ENCODE data around the gene GTF2E1.
"Not testable (repeated sequence)": the region's sequence is repeated elsewhere in the genome, so short reads cannot be mapped to it uniquely, and the experiment has no call there.

GTF2E1 gene

DNA sequence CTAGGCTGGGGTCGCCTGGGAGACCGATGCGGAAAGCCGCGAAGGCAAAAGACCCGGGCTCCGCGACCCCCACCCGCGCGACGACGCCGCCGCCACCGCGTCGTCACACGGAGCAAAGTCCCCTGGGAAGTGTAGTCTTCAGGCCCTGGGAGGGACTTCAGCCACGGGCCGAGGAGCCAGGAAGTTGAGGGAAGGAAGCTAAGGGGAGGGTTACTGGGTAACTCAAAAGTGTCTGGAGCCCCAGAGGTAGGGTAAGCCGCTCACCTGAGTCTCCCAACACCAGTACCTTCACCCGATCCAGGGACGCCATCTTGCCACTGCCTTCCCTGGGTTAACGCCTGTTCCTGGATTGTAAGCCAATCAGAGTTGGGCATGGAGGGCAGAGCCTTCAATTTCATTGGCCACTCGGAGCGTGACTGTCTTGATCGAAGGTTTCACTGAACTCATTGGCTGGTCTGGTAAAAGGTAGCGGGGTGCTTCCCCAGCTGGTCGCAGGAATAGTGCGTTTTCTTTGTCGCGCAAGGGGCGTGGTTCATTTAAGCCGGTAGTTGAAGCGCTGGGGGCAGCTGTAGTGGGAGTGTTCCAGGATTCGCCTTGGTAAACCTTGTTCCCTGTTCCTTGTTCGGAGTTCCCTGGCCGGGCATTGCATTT, at the start of gene GTF2E1, which contains the start of gene RABL3:
TSS of gene GTF2E1 (plus strand) at position 547 of the 651 bp plus-strand sequence. CDS start 7,809 bp downstream, outside the sequence.
TSS of gene RABL3 (minus strand) at position 319 of the 651 bp plus-strand sequence. CDS start at position 310, 9 bp downstream.
- intact Hi-C loops (cut with DNase I), result loop anchor here (1.0 kb wide), 1 partner anchor 146 kb away; the partner anchor contains the start of gene NDUFB4

DNA sequence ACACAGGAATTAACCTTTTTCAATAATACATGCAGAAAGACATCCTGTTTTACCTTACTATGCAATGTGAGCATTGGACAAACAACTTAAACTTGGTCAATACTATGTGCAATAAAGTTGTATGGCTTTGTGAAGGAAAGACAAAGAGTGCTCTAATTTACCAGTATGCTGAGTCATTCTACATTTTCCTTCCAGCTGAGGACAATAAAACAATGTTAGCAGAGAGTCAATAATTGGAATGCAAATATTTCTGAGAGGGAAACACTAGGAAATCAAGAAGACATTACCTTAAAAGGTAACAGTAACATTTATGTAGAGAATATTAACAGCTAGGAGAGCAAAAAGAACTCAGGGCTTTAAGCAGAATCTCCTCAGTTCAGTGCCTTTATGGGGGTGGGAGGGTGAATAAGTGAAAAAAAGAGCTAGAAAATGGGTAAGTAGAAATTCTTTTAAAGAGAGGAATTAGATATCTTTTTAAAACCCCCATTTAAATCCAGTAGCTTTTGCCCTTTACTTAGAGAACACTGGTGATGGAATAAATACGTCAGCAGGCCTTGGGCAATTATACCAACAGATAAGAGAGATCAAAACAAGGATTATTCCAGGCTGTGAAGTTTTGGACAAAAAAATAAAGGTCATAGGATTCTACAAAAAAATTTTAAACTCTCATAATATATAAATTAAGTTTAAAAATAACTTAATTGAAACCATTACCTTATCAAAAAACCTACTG, 48.9 kb upstream of the GTF2E1 start:
- no peak for DNase-seq
- intact Hi-C loops (cut with DNase I), result no loop called here

More for the DNA sequence above, at the start of gene GTF2E1, which contains the start of gene RABL3:
- DNase-seq, result peak; percentile 94 to 100 (median 98)

DNA sequence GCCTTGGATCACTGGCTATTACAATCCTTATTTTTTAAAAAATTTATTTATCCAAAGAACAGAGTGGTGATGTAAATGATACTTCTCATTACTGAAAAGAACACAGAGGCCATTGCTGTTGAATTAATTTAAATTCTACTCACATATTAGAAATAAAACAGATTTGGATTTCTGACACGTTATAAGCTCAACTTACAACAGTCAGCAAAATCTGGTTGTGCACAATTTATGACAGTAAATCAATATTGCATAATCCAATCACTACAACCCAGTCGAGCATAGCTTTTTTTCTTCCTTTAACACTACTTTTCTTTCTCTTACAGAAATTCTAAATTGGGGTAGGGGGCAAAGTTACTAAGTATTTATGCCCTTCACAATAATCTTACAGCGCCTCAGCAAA, 43.2 kb upstream of the GTF2E1 start:
- no peak for DNase-seq
- intact Hi-C loops (cut with DNase I), result no loop called here

DNA sequence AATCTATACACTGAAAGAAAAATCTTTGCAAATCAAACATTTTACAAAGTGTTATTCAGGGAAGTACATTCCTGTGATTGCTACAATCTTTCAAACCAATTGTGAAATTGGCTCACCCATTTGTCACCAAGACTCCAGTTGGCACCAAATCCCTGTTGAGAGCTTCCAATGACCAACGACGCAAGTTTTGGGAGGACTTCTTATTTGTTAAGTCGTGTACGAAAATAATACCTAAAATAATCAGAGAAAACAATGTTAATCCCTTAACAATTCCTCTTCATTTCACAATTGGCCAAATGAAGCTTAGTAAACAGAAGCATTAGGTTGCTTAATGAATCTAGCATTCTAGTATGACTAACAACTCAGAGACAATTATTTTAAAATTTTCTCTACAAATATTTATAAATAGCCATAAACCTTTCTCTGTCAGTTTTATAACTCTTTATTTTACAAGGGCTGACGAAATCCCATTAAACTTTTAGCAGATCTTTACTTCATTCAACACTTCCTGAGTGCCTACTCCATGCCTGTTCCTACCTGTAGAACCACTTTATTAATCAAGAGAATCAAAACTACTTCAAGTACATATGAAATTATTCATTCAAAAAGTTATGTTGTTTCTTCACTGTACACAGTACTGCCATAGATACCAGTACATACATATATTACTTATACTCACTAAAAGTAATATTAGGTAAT, 36.5 kb upstream of the GTF2E1 start:
- intact Hi-C loops (cut with DNase I), result no loop called here
- DNase-seq, result no peak

DNA sequence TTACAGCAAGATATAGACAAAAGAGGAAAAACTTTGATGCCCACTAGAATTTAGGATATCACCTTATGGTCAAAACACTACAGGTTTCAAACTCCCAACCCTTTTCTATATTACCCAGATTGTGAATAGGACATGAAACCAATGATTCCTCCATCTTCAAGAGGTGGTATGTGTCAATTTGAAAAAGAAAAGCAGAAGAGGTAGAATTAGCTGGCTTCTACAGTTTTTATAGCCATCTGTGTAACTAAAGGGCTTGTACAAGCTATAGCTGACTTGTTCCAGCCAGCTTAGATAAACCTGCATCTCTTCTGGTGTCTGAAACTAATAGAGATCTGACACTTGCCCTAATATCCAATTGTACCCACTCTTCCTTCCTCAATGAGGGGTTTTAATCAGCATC, 35.6 kb upstream of the GTF2E1 start:
- no peak for DNase-seq
- intact Hi-C loops (cut with DNase I), result no loop called here

DNA sequence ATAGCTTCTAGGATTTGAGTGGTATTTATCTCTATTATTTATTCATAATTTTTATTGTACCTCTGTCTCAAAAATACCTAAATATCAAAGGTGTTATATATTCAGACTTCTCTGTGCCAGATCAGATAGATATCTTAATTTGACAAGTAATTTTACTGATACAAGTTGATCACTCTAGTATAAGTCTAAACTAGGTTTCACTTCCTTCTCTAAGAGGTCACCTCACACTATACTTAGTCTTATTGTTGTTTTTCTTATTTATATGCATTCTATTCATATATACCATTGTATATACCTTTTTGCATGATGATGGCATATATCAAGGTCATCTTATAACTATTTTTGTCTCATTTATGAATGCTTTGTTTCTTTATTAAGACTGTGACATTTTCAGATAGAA, 34.1 kb upstream of the GTF2E1 start:
- intact Hi-C loops (cut with DNase I), result no loop called here

DNA sequence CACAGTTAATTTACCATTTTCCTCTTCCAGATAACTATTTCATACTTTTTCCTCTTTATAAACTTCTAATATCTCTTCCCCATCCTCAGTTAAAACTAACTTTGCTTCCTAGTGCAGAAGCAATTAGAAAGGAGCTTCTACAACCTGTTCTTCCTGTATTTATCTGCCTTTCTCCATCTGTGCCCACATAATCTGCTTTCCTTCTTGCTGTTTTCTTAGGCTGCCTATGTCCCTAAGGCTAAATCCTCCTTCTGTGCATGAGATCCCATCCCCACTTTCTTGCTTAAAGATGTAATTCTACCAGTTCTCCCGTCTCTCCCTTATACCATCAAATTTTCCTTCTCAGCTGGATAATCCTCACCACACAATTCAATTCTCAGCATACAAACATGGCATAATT, 32.2 kb upstream of the GTF2E1 start:
- DNase-seq, result no peak
- intact Hi-C loops (cut with DNase I), result no loop called here

More for the DNA sequence above, 34.1 kb upstream of the GTF2E1 start:
- no peak for DNase-seq

DNA sequence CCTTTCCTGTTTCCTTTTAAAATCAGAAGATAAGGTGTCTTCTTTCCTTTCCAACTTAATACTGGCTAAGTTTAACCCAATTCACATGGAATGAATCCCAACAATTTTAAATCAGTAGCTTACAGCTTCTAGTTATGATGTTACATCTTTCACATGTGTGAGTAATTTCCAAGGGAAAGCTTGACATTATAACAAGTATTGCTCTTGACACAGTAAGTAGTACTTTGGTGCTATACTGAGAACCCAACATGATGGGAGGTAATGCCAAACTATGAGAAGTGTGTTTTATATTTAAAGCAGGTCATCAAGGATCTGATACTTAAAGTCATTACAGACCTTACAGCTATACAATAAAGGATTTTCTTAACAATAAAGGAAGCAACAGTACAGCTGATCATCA, 29.3 kb upstream of the GTF2E1 start:
- intact Hi-C loops (cut with DNase I), result no loop called here
- DNase-seq, result no peak

DNA sequence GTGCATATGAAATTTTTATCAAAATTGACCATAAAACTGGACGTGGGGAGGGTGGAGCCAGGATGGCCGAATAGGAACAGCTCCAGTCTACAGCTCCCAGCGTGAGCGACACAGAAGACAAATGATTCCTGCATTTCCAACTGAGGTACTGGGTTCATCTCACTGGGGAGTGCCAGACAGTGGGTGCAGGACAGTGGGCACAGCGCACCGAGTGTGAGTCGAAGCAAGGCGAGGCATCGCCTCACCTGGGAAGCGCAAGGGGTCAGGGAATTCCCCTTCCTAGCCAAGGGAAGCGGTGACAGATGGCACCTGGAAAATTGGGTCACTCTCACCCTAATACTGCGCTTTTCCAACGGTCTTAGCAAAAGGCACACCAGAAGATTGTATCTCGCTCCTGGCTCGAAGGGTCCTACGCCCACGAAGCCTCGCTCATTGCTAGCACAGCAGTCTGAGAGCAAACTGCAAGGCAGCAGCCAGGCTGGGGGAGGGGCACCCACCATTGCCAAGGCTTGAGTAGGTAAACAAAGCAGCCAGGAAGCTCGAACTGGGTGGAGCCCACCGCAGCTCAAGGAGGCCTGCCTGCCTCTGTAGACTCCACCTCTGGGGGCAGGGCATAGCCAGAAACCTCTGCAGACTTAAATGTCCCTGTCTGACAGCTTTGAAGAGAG, 23.2 kb upstream of the GTF2E1 start:
- intact Hi-C loops (cut with DNase I), result not testable (repeated sequence)
- peak in 3 of 10 donors; percentile 9 to 84 (median 73) for DNase-seq

DNA sequence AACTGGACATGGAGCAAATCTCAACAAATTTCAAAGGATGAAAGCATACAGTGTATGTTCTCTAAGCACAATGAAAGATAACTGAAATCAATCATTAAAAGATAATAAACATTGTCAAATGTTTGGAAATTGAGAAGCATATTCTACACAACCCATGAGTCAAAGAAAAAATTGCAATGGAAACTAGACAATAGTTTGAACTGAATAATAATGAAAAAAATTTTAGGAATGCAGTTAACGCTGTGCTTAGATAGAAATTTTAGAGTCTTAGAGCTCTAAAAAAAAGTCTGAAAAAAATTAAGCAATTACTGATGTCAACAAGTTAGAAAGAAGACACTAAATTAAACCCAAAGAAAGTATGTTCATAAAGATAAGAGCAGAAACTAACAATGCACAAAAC, 15.8 kb upstream of the GTF2E1 start:
- intact Hi-C loops (cut with DNase I), result no loop called here
- no peak for DNase-seq

DNA sequence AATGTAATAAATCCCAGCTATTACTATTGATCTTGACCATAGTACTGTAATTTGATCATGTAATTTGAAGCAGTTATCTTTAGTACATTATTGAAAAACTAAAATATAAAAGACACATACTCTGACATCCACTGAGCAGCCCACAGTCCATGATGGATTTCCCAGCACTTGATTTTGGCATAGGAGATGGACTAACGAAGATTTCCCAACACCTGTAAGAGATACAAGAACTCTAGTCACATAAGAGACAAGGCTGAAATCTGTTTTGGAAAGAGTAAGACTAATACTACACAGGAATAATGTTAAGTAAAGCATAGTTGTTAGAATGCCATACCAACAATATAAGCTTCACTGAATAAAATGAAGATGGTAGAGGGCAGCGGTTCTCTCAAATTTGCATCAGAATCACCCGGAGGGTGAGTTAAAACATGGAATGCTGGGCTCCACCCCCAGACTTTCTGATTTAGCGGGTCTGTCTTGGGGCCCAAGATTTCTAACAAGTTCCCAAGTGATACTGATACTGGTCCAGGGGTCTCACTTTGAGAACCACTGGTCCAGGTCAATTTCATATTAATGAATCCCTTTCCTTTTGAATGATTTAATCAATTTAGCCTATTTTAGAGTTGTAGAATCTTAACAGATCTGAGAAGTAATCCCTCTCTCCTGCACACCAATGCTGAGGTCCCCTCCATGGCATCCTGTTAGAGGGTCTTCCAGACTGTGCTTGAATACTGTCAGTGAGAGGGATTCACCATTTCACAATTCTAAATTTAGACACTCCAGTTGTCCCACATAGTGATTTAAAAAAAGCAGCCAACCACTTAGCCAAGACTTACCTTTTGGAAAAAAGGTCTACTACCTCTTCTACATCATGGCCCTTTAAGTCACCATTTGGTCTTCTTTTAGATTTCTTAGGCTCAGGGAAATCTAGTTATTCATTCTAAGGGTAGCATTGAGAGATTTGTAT, 11.7 kb upstream of the GTF2E1 start:
- intact Hi-C loops (cut with DNase I), result no loop called here
- DNase-seq, result no peak

DNA sequence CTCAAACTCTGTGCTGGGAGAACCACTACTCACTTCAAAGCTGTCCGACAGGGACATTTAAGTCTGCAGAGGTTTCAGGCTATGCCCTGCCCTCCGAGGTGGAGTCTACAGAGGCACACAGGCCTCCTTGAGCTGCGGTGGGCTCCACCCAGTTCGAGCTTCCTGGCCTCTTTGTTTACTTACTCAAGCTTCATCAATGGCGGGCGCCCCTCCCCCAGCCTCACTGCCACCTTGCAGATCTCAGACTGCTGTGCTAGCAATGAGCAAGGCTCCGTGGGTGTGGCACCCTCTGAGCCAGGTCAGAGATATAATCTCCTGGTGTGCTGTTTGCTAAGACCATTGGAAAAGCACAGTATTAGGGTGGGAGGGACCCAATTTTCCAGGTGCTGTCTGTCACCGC, 4.5 kb upstream of the GTF2E1 start:
- intact Hi-C loops (cut with DNase I); DNase-seq: not testable (repeated sequence)

DNA sequence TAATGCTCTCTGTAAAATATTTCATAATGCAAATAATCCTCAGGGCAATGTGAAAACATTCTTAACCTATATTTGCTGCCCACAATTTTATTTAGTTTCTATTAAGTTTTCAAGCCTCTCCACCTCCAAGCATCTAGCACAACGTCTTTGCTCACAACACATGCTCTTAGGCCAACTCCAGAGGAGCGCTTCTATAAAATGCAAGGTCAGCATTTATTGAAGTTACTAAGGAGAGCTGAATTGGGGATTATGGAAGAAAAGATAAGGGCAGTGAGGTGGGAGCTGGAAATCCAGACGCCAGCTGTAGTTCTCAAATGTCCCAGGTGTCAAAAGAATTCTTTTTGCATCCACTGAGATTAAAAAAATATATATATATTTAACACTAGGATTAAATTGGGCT, 1.2 kb upstream of the GTF2E1 start:
- intact Hi-C loops (cut with DNase I), result no loop called here

DNA sequence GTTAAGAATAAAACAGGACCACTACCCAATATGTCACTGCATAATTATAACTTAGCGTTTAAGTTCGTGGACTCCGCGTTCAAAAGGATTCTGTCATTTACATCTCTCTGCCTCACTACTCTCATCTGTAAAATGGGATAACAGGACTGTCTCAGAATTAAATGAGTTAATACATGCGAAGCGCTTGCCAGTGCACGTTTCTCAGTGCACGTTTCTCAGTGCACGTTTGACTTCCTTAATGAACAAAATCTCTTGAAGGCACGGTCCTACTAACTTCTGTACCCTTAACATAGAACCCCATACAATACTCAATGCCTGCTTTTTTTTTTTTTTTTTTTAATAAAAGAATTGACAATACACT, 727 bp upstream of the GTF2E1 start:
- intact Hi-C loops (cut with DNase I), result loop anchor here (1.0 kb wide), 1 partner anchor 146 kb away; the partner anchor contains the start of gene NDUFB4

More for the DNA sequence above, 1.2 kb upstream of the GTF2E1 start:
- no peak for DNase-seq

DNA sequence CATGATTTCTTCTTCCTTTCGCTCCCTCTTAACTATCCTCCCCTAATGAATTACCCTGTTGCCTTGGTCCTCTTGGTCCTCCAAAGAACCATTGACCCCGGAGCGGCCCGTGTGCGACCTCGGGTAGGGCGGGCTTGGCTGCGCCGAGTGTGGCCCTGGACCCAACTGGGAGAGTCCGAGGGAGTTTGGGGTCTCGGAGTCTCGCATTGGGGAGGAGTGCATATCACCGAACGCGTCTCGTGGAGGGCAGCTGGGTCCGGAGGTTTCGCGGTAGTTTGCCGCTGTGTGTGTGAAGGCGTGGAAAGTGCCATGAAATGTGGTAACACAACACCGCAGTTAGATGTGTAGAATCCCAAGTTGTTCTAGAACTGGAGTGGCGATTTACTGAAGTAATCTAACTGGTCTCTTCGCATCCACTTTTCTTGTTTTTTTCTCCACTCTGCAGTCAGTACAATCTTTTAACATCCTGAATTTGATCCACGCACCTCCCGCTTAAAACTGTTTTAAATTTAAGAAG, 363 bp downstream of the GTF2E1 start:
- intact Hi-C loops (cut with DNase I), result loop anchor here (1.0 kb wide), 1 partner anchor 147 kb away; the partner anchor contains the start of gene NDUFB4
- DNase-seq, result peak in 5 of 10 donors; percentile 15 to 85 (median 74)

More for the DNA sequence above, 727 bp upstream of the GTF2E1 start:
- DNase-seq, result no peak

DNA sequence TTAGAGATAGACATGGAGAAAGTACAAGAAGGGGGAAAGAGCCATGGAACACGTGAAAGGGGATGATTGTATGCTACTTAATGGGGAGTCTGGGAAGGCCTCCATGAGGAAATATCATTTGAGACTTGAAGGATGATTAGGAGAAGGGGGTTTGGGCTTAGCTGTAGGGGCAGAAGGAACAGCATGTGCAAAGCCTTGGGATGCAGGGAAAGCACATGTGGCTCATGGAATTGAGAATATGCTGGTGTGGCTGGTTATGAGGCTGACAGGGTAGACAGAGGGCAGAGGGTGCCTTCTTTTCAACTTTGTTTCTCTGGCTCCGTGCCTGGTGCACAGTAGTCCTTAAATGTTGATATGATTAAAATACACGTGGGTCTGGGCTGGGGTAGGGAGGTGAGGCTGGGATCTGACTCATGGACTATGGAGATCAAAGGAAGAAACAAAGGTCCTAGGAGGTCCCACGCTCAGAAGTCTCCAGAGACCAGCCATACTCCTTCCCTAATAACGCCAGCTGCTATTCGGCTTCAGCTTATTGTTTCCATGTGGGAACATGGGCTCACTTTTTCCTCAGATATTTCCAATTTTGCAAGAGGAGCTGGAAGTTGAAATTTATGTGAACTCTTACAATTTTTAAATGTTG, 1.1 kb downstream of the GTF2E1 start:
- intact Hi-C loops (cut with DNase I), result no loop called here
- no peak for DNase-seq

DNA sequence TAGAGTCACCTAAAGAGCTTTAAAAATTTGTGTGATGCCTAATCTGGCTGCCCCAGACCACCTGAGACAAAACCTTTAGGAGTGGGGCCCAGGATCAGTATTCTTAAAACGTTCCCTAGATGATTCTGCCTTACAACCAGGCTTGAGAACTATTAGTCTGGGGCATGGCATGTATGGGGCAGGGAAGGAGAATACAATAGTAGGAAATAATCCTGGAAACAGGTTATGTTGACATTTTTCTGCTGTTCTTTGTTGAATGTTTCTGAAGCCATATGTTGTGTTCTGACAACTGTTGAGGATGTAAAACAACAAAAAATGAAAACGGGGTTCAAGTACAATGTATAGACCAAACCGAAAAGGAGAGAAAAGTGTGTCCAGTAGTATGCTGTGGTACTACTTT, 2.9 kb downstream of the GTF2E1 start:
- intact Hi-C loops (cut with DNase I), result no loop called here
- no peak for DNase-seq

DNA sequence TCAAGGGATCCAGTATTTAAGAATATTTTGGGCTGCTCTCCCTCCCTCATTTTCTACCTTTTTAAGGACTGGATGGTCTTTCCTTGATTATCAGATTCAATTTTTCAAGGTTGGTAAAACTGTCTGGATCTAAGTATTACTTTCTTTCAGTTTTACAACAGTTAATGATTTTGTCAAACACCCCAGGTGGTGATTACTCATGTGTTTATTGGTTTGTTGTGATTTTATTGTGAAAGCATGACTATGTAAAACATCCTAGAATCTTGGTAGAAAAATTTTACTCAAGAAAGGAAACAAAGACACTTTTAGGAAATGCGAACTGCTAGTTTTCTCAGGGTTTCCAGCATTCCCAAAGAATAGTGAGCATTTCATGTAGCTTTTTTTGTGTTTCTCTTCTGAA, 7.3 kb downstream of the GTF2E1 start:
- no peak for DNase-seq
- intact Hi-C loops (cut with DNase I), result no loop called here

DNA sequence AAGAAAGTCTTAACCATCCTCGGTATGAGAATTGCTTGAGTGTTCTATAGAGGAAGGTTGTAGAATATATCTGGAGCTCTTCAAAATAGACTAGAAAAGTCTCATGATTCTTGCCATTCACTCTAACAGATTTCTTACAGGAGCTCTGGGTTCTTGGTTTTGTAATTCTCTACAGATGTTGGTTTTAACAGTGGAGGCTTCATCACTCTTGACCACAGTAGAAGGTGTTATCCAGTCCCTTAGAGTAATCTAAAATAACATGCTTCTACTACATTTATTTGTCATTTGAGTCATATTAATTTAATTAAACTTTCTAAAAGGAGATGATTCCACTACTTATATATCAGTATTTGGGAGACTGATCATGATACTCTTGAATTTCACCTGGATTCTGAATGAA, 9.7 kb downstream of the GTF2E1 start:
- intact Hi-C loops (cut with DNase I), result no loop called here
- DNase-seq, result no peak

Measured in posterior cingulate gyrus (tissue), 11 donors.